Peyer's patch (tissue), 4 donors: Measurements from ENCODE around the gene RFXANK. TPM values are rescaled to one million over a fixed set of nuclear protein-coding genes. Genes with fewer than 3 reads are reported as not detected.
"Not testable (repeated sequence)": the region's sequence is repeated elsewhere in the genome, so short reads cannot be mapped to it uniquely, and the experiment has no call there.

Source experiments
- DNase-seq, 3 donors: peaks; one replicate each; pipeline ENCODE4 v3.0.0-alpha.2; 2017 to 2019
- H3K27ac ChIP-seq, 4 donors: fragments of 200-600 bp; sonication (generic); one replicate each; pipeline ENCODE4 v1.5.1; 2016 to 2019
- H3K27me3 ChIP-seq, 2 donors: fragments of 200-600 bp; sonication (generic); one replicate each; pipeline ENCODE4 v1.5.1; 2019
- H3K36me3 ChIP-seq, 3 donors: fragments of 200-600 bp; sonication (generic); one replicate each; pipeline ENCODE4 v1.5.1; 2016 to 2019
- H3K4me1 ChIP-seq, 4 donors: fragments of 200-600 bp; sonication (generic); one replicate each; pipeline ENCODE4 v1.5.1; 2016 to 2019
- H3K4me3 ChIP-seq, 4 donors: fragments of 200-600 bp; sonication (generic); 1 replicate in 3 of 4; 2 replicates in 1 of 4; pipeline ENCODE4 v1.5.1; 2016 to 2019; ENCODE audit warnings: mild to moderate bottlenecking in 1 of 4
- H3K9me3 ChIP-seq, 4 donors: fragments of 200-600 bp; sonication (generic); one replicate each; pipeline ENCODE4 v1.5.1; 2016 to 2019; ENCODE audit warnings: mild to moderate bottlenecking in 1 of 4
- POLR2A ChIP-seq, 2 donors: fragments of 450-650 bp; IDR thresholded peaks; one replicate each; pipeline ENCODE4 v1.5.1; 2017; ENCODE audit warnings: antibody characterized with exemption in 2 of 2, mild to moderate bottlenecking in 2 of 2, moderate library complexity in 2 of 2
- total RNA-seq, 4 donors: library from RNA; depleted of rRNA; stranded (reverse); fragments of >200 nt; gene quantifications; one replicate each; pipeline ENCODE4 v1.1.0, GENCODE V29; 2016
- TF ChIP-seq, protein P1 (sequence below), 6 experiments: fragments of 450-650 bp in 4 of 6; fragments of 200-600 bp in 2 of 6; sonication (generic) in 1 of 6; IDR thresholded peaks; one replicate each; pipeline ENCODE4 v1.5.1; 2017 to 2019; ENCODE audit warnings: antibody characterized with exemption in 6 of 6, mild to moderate bottlenecking in 3 of 6, moderate library complexity in 1 of 6

RFXANK gene
- total RNA-seq, 4 donors from 2014 or later: 18.2 to 75.1 (median 51.9) TPM

DNA sequence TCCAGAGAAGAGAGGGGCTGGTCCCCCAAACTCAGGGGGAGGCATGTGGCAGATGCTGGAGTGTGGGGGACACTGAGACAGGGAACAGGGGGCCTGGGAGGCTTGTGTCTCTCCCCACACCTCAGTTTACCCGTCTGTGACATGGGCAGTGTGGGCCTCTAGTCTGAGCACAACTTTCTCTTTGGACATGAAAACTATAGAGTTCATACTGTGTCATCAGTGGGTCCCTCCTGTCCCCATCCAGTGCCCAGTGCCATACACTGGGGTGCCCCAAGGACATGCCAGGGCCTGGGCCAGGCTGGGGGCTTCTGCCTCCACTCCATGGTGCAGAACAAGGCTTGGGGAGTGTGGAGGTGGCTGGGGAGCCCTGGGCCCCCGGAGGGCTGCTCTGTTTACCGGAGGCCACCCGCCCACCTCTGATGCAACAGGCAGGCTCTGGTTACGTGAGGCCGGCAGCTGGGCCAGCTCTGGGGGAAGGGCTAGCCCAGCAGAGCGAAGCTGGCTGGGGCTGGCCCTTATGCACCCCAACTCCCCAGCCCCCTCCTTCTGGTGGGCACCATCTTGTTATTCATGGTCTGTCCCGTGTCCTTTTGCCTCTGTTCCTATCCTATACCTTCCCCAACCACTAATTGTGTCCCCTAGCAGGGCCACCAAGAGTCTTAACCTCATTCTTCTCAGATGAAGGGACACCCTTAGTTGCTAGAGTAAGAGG lies 20.1 kb upstream of the RFXANK start:
- peaks cover 0 to 14% (median 7%) of the 10 kb centered on the region in 4 donors for H3K4me1 ChIP-seq
- no peak overlapping the region for H3K4me3 ChIP-seq
- no peaks in the 10 kb centered on the region for H3K9me3 ChIP-seq
- no peak overlapping the region for H3K27ac ChIP-seq
- no peak for TF ChIP-seq POLR2A (IDR thresholded peaks at IDR 0.05)
- TF ChIP-seq, protein P1, sequence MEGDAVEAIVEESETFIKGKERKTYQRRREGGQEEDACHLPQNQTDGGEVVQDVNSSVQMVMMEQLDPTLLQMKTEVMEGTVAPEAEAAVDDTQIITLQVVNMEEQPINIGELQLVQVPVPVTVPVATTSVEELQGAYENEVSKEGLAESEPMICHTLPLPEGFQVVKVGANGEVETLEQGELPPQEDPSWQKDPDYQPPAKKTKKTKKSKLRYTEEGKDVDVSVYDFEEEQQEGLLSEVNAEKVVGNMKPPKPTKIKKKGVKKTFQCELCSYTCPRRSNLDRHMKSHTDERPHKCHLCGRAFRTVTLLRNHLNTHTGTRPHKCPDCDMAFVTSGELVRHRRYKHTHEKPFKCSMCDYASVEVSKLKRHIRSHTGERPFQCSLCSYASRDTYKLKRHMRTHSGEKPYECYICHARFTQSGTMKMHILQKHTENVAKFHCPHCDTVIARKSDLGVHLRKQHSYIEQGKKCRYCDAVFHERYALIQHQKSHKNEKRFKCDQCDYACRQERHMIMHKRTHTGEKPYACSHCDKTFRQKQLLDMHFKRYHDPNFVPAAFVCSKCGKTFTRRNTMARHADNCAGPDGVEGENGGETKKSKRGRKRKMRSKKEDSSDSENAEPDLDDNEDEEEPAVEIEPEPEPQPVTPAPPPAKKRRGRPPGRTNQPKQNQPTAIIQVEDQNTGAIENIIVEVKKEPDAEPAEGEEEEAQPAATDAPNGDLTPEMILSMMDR (IDR thresholded peaks at IDR 0.05): no peak
- no peak for DNase-seq
- peaks cover 0 to 10% (median 0%) of the 10 kb centered on the region in 3 donors for H3K36me3 ChIP-seq
- no peaks in the 10 kb centered on the region for H3K27me3 ChIP-seq

GRCh38 chr19:19173243-19173642 lies 18.8 kb upstream of the RFXANK start:
- Histone ChIP-seq H3K36me3 (peaks cover 0 to 18% (median 0%) of the 10 kb centered on the region in 3 donors), H3K4me1 (peaks cover 0 to 14% (median 7%) of the 10 kb centered on the region in 4 donors)
- not testable (repeated sequence) for H3K27me3 ChIP-seq, H3K27ac ChIP-seq, H3K4me3 ChIP-seq, H3K9me3 ChIP-seq, DNase-seq

GRCh38 chr19:19176950-19177349 lies 15.1 kb upstream of the RFXANK start:
- peaks cover 0 to 41% (median 0%) of the 10 kb centered on the region in 3 donors for H3K36me3 ChIP-seq
- TF ChIP-seq POLR2A (IDR thresholded peaks at IDR 0.05): no peak
- TF ChIP-seq, protein P1 (IDR thresholded peaks at IDR 0.05): no peak
- no peak for DNase-seq
- H3K27ac ChIP-seq: no peak overlapping the region
- H3K4me1 ChIP-seq: no peaks in the 10 kb centered on the region
- H3K9me3 ChIP-seq: no peaks in the 10 kb centered on the region
- no peak overlapping the region for H3K4me3 ChIP-seq
- no peaks in the 10 kb centered on the region for H3K27me3 ChIP-seq

- Histone ChIP-seq H3K4me1 (no peaks in the 10 kb centered on the region), H3K4me3 (no peak overlapping the region), H3K36me3 (peaks cover 0 to 57% (median 0%) of the 10 kb centered on the region in 3 donors), H3K9me3 (no peaks in the 10 kb centered on the region), H3K27ac (no peak overlapping the region), H3K27me3 (no peaks in the 10 kb centered on the region)
- no peak for DNase-seq
- TF ChIP-seq, protein P1 (IDR thresholded peaks at IDR 0.05): no peak
- TF ChIP-seq POLR2A (IDR thresholded peaks at IDR 0.05): no peak
Measured at GRCh38 chr19:19179548-19180441, 12.3 kb upstream of the RFXANK start.

GRCh38 chr19:19181488-19181998 lies 10.5 kb upstream of the RFXANK start:
- no peak overlapping the region for H3K27ac ChIP-seq
- no peak overlapping the region for H3K4me3 ChIP-seq
- no peaks in the 10 kb centered on the region for H3K4me1 ChIP-seq
- H3K9me3 ChIP-seq: no peaks in the 10 kb centered on the region
- H3K27me3 ChIP-seq: no peaks in the 10 kb centered on the region
- TF ChIP-seq POLR2A (IDR thresholded peaks at IDR 0.05): no peak
- TF ChIP-seq, protein P1 (IDR thresholded peaks at IDR 0.05): no peak
- no peak for DNase-seq
- peaks cover 0 to 63% (median 0%) of the 10 kb centered on the region in 3 donors for H3K36me3 ChIP-seq
